Activated CD8-positive, alpha-beta memory T cell treated with anti-CD3 and anti-CD28 coated beads, Interleukin-2, amount 50 U/mL, for 48 hours (primary cell): ENCODE results near the gene GPR135.

Experiments
- DNase-seq: peaks from one replicate; pipeline ENCODE4 v3.0.0-alpha.2; 2020

The GPR135 gene

GRCh38 chr14:59465316-59466135 lies at the start of gene GPR135:
Gene GPR135 (minus strand): TSS chr14:59465380. CDS start chr14:59465226, 154 bp downstream.
- DNase-seq: peak; percentile 65

DNA sequence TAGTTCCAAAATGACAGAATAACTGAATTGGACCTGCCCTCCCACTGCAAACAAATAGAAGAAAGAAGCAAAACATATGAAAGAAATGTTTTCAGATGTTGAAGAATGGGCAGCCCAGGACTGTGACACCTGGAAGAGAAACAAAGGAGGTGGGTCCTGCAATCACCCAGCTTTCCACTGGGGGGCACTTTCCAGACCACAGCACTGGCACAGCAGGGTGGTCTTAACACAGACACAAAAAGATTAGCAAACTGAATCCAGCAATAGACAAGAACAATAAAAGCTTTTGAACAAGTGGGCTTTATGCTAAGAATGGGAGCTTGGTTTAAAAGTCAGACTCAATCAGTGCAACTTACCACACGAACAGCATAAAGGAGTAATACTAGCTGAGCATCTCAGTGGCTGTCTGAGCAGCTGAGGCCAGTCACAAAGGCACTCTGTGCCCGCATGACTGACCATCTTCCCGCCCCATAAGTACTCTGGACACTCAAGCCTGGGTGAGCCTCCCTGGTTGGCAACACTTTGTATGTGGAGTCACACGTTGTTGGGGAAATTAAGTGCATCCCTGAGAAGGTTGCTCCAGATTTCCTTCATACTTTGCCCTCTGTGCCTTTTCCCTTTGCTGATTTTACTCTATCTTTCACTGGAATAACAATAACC lies 46.9 kb upstream of the GPR135 start:
- no peak for DNase-seq

- no peak for DNase-seq
These were observed 45.8 kb upstream of the GPR135 start for GRCh38 chr14:59510966-59511365.

GRCh38 chr14:59510001-59510400 lies 44.8 kb upstream of the GPR135 start:
- no peak for DNase-seq

DNA sequence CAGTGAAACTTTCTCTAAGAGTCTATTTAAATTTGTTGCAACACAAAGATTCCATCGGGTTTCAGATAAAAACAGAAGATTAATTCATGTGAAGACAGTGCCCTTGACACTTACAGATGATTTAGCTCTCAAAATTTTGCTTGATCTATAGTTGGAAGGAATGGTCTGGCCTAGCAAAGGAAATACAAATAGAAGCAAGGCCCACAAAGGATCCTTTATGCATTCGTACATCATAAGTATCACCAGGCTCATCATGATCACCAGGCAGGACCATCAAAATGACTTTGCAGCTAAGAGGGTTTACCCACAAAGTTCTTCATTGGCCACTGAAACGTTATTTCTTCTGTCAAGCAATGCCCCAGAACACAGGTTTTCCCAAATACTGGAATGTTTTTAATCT lies 43.9 kb upstream of the GPR135 start:
- DNase-seq: no peak

DNA sequence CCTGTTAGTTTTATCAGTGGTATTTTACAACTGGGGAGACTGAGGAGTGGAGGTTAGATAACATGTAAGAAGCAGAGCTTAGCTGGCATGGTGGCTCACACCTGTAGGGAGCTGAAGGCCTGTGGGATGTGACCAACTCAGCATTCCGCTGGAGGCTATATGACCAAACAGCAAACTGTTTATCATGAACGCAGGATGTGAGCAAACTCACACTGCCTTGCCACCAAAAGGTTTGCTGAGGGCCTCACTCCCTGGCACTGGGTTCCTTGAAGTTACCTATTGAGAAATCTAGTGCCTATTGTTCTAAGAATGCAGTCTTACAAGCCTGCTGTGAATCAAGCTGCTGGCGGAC lies 42.5 kb upstream of the GPR135 start:
- no peak for DNase-seq

DNA sequence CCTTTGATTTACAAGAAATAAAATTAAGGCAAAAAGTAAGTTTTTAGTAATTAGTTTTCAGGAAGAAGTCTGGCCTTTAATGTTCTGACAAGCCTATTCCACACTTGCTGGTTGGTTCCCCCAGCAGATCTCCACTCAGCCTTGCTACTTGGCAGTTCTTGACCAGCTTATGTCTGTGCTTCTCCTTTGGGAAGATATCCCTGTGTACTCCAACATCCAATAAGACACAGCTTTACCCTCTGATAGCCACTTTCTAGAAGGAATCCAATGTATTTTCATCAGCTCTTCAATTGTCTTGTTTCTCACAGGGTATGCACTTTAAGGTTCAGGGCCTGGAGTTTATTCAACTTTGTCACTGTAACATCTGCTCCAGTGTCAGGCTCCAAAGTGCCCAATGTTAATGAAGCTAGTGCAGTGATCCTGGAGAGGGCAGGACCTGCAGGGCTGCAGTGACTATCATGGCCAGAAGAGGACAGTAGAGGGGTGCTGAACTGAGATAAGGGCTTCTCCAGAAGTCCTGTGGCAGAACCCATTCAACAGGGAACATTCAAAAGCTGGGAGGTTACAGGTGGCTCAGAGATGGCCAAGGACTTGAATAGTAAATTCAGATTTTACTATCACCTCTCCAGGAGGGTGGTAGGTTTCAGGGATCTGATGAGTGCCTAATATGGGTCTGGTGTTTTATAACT lies 42.0 kb upstream of the GPR135 start:
- no peak for DNase-seq

DNA sequence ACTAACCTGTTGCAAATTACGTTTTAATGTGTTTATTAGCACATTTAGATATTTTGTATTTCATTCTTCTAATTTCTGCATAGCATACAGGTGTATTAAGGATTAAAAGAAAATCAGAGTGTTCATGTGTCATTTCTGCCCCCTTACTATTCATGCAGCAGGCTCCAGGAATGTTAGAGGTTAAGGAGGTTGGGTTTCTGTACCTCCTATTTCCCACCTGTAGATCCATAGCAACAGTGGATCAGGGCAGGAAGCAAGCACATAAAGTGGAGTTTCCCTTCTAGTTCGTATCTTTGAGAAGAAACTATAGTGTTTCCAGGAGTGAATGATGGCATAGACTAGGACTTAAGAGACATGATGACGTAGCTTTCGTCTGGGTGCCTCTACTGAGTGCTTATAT lies 38.1 kb upstream of the GPR135 start:
- no peak for DNase-seq

- DNase-seq: no peak
These were observed 35.6 kb upstream of the GPR135 start for GRCh38 chr14:59500732-59501131.

- DNase-seq: no peak
These were observed 27.2 kb upstream of the GPR135 start for GRCh38 chr14:59492384-59492783.

DNA sequence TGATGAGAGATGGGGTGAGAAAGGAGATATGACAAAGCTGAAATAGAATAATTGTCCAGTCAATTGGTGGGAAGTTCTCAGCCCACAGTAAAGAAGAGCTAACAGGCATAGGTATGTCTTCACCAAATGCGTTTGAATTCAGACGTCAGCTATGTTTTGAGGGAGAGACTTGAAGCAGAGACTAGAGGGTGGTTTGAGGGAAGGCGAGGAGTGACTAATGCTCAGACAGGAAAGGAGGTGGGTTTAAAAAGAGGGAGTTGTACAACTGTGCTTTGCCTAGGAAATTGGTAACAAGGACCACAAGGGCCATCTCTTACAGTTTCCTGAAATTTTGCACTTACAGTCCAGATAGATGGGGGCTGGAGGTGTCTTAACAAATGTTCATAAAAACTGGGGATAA lies 25.6 kb upstream of the GPR135 start:
- no peak for DNase-seq

GRCh38 chr14:59484639-59485175 lies 19.5 kb upstream of the GPR135 start:
- no peak for DNase-seq

- DNase-seq: peak; percentile 98
These were observed 18.8 kb upstream of the GPR135 start, which contains the start of the genes JKAMP and L3HYPDH for GRCh38 chr14:59483819-59484638. Gene JKAMP (plus strand): TSS chr14:59484517. CDS start chr14:59484590, 73 bp downstream. Gene L3HYPDH (minus strand): TSS chr14:59484408. CDS start chr14:59484316, 92 bp downstream.

DNA sequence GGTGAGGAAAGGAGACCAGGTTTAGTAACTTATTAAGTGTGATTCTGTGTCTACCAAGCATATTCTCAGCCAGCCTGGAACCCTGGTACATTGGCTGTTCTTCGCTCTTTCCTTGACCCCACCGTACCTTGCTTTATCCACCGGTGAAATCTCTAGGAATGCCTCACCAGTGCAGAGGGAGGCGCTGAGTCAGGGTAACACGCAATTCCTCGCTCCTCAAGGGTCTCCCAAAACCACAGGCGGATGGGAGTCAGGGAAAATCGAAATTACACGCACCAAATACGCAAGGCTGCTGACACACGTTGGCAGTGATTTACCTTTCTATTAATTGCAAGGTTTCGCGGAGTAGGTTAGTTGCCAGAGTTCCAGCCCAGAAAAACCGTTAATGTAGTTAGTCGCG lies 18.2 kb upstream of the GPR135 start:
- no peak for DNase-seq

DNA sequence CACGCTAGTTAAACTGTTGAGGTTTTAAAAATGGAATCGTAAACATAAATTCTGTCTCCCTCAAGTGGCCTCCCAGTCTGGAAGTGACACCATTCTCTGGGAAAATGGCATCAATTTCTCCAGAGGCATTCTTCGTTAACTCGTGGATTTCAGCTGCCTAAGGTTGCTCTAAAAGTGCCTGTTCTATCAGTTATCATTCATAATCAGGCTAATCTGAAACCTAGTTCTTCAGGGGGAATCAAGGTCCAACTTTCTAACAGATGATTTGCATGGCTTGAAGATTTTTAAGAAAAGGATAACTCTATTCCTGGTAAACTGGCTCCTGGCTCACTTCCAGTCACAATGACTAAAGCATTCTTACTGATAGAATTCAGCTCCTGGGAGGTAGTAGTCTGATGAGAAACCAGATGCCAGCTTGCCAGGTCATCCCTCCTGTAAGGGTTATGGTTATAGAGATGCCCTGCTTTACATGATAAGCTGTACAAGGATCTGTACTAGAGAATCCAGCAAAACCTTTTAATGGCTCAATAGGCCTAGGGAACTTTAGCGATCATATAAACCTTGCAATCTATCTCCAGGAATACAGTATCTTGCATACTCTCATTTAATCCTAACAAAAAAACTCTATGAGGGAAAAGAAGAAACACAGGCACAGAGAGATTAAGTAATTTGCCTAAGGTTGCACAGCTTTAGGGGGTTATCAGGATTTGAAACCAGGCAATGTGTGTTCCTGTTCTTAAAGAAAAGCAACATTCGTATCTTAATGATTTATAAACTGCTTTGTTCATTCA lies 17.6 kb upstream of the GPR135 start:
- DNase-seq: no peak

GRCh38 chr14:59481871-59482540 lies 16.8 kb upstream of the GPR135 start:
- no peak for DNase-seq

- DNase-seq: no peak
These were observed 16.2 kb upstream of the GPR135 start for GRCh38 chr14:59481407-59481806.

DNA sequence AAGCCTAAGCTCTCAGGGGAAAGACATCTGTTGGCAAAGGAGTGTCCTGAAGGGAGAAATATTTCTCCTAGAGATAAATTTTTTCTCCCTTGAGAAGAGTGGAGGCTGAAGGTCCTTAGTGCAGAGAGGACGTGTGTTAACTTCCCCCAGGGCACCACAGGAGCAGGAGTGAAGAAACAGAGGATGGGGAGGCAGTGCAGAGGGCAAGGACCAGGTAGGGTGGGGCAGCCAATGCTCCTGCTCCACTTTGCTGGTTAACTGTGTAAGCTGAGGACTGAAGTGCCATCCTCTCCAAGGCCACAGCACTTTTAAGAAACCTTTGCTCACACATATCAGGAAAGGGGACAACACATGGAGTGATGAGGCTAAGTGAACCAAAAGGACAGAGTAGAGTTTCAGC lies 15.0 kb upstream of the GPR135 start:
- DNase-seq: no peak

- no peak for DNase-seq
These were observed 13.4 kb upstream of the GPR135 start for GRCh38 chr14:59478540-59478939.

GRCh38 chr14:59475709-59476108 lies 10.5 kb upstream of the GPR135 start:
- no peak for DNase-seq

DNA sequence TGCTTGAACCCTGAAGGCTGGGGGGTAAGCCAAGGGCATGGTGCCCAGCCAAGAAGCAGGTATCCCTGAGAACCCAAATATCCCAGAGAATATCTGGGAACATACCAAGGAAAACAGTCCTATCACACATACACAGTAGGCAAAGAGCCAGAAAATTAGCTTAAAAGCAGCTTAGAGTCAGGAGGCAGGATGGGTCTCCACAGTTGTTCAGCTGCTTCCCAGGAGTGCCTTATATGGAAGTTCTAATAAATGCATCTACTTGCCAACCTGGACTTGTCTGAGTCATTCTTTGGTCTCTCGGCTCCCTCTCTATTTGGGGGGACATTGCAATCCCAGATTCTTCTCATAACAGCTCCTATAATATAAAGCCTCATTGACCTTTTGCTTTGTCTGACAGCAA lies 9.0 kb upstream of the GPR135 start:
- DNase-seq: no peak
